GM12801 (cell line): ENCODE data around the gene TRAF1.

Experiments
- CTCF ChIP-seq: IDR thresholded peaks from one replicate; pipeline ENCODE4 v1.5.1; 2011; ENCODE audit warnings: control low read depth; ENCODE audit not compliant: insufficient read length; ENCODE audit errors: extremely low read depth

TRAF1 gene

GRCh38 chr9:120877276-120878034, 49.1 kb downstream of the TRAF1 start:
- no peak for TF ChIP-seq CTCF

DNA sequence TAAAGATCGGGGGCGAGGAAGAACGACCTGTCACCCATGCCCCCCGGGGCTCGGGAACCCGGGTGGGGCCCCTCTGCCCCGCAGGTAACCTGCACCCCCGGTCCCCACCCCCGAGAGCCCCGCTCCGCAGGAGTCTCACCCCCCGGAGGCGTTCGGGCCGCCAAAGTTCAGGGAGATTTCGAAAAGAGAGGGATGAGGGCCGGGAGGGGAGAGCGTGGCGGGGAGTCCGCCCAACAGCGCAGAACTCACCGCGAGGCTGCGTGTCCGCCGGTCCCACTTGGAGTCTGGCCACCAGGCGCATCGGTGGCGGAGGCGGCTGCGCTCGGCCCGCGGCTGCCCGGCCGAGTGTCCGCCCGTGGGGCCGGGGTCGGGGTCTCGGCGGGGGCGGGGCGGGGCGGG, 49.8 kb downstream of the TRAF1 start, which contains the start of gene PHF19:
PHF19 (minus strand) TSS at position 347 of the 399 bp plus-strand sequence. CDS start 2,447 bp downstream, outside the sequence.
- no peak for TF ChIP-seq CTCF

GRCh38 chr9:120875954-120876841, 50.4 kb downstream of the TRAF1 start:
- TF ChIP-seq CTCF = no peak

DNA sequence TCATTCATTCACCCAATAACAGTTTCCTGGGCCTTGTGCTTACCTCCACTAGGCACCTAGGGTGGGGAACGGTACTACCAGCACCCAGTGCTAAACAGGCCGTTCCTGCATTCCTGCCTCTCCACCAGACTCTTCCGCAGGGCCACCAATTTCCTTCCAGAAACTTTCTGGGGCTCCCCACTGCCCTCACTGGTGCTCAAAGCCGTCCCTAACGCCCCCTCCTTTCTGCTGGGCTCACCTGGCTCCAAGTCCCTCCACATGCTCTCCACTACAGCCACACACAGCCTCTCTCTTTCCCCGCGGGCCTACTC, 51.0 kb downstream of the TRAF1 start:
- no peak for TF ChIP-seq CTCF

DNA sequence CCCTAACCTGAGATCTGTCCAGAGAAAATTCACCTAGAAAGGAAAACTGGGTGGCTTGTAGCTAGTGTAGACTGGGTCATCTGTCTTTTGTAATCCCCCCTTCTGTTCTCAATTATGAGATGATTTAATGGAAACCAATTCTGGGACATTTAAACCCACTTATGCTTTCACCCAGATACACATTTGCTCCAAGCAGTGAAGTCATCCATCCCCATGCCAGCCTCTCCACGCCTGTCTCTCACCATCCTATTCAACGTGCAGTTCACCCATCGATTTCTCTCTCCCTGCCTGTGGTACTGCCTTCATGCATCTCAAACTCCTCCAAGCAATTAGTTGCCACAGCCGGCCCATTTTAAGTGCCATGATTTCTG, 51.4 kb downstream of the TRAF1 start:
- TF ChIP-seq CTCF = no peak

GRCh38 chr9:120874226-120875194, 52.1 kb downstream of the TRAF1 start:
- TF ChIP-seq CTCF = no peak

DNA sequence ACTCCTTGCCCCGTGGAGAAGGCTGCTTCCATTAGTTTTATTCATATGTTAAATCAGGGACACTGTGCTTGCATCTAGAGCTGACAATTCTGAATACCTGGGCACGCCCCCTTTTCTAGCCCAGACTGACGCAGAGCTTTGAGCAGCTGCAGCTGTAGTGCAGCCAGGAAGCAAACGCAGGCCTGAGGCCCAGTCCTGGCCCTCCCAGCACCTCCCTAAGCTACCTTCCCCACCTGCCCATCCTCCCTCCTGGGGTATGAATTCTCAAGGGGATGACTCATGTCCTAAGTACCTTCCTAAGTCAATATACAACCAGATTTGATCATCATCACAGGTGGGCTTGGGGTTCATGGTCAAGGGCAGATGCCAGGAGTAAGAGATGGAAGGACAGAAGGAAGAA, 53.1 kb downstream of the TRAF1 start:
- TF ChIP-seq CTCF = no peak
